Lower lobe of right lung (tissue), 2 donors: ENCODE measurements around the gene LRIG1. TPM values are rescaled to one million over a fixed set of nuclear protein-coding genes. Genes with fewer than 3 reads are reported as not detected.

Experiments
- ATAC-seq, 2 donors: fragments of 200-7000 bp; cut with Tn5 transposase; one replicate each; pipeline ENCODE4 v1.9.1; 2020 to 2022; ENCODE audit warnings: mild to moderate bottlenecking in 2 of 2, moderate library complexity in 2 of 2
- DNase-seq: peaks from one replicate; pipeline ENCODE4 v3.0.0-alpha.2; 2020
- H3K27ac ChIP-seq: fragments of 200-600 bp; one replicate; pipeline ENCODE4 v1.8.0; 2022
- H3K27me3 ChIP-seq: fragments of 200-600 bp; one replicate; pipeline ENCODE4 v1.8.0; 2022; ENCODE audit warnings: low read depth
- H3K36me3 ChIP-seq: fragments of 200-600 bp; one replicate; pipeline ENCODE4 v1.8.0; 2022; ENCODE audit warnings: mild to moderate bottlenecking
- H3K4me1 ChIP-seq: fragments of 200-600 bp; one replicate; pipeline ENCODE4 v1.8.0; 2022
- H3K4me3 ChIP-seq: fragments of 200-600 bp; one replicate; pipeline ENCODE4 v1.8.0; 2022; ENCODE audit warnings: mild to moderate bottlenecking
- H3K9me3 ChIP-seq: fragments of 200-600 bp; one replicate; pipeline ENCODE4 v1.8.0; 2022
- CTCF ChIP-seq: fragments of 200-600 bp; IDR thresholded peaks from one replicate; pipeline ENCODE4 v1.8.0; 2022; ENCODE audit warnings: antibody characterized with exemption, mild to moderate bottlenecking
- intact Hi-C: fragments of 100-400 bp; cut with DNase I; formaldehyde crosslinking; loops from one replicate; pipeline ENCODE4 v1.11.0; 2022
- total RNA-seq: library from RNA; stranded (reverse); fragmentation: NEBNext Ultra II Directional; extraction: Animal tissue kit (Norgen Biotek cat#: 25700); gene quantifications from one replicate; pipeline ENCODE4 v1.2.1, GENCODE V29; 2021
- donor health status: DM: no; HTN: yes; CAD: no; lungs with severe emphysema.

The LRIG1 gene
- total RNA-seq, 1 donor from 2014 or later = 54.2 TPM

- ATAC-seq = no peak
- Histone ChIP-seq H3K4me1 (no peaks in the 10 kb centered on the region), H3K27me3 (no peaks in the 10 kb centered on the region), H3K36me3 (peaks cover 85% of the 10 kb centered on the region), H3K9me3 (no peaks in the 10 kb centered on the region), H3K4me3 (no peak overlapping the region), H3K27ac (no peak overlapping the region)
- no peak for TF ChIP-seq CTCF
- intact Hi-C loops = no loop called here
- DNase-seq = no peak
Observed at GRCh38 chr3:66395635-66396034, 105.2 kb downstream of the LRIG1 start.

- Histone ChIP-seq H3K27ac (no peak overlapping the region), H3K9me3 (no peaks in the 10 kb centered on the region), H3K4me1 (no peaks in the 10 kb centered on the region), H3K36me3 (peaks cover 79% of the 10 kb centered on the region), H3K27me3 (no peaks in the 10 kb centered on the region), H3K4me3 (no peak overlapping the region)
- ATAC-seq = no peak
- intact Hi-C loops = no loop called here
- no peak for DNase-seq
- TF ChIP-seq CTCF = no peak
Observed at GRCh38 chr3:66394753-66395249, 106.0 kb downstream of the LRIG1 start.

- no peak overlapping the region for H3K27ac ChIP-seq
- TF ChIP-seq CTCF = no peak
- H3K27me3 ChIP-seq = no peaks in the 10 kb centered on the region
- no peaks in the 10 kb centered on the region for H3K9me3 ChIP-seq
- no peak overlapping the region for H3K4me3 ChIP-seq
- peaks cover 73% of the 10 kb centered on the region for H3K36me3 ChIP-seq
- ATAC-seq = no peak
- DNase-seq = no peak
- intact Hi-C loops = no loop called here
- no peaks in the 10 kb centered on the region for H3K4me1 ChIP-seq
Observed at GRCh38 chr3:66394019-66394752, 106.6 kb downstream of the LRIG1 start.

GRCh38 chr3:66393333-66394005 is 107.4 kb downstream of the LRIG1 start:
- H3K4me3 ChIP-seq = no peak overlapping the region
- H3K36me3 ChIP-seq = peaks cover 66% of the 10 kb centered on the region
- TF ChIP-seq CTCF = no peak
- intact Hi-C loops = no loop called here
- no peaks in the 10 kb centered on the region for H3K9me3 ChIP-seq
- H3K27ac ChIP-seq = no peak overlapping the region
- no peaks in the 10 kb centered on the region for H3K27me3 ChIP-seq
- no peak for DNase-seq
- H3K4me1 ChIP-seq = no peaks in the 10 kb centered on the region
- ATAC-seq = no peak

- intact Hi-C loops = no loop called here
- ATAC-seq (no peak), DNase-seq (no peak)
- no peak for TF ChIP-seq CTCF
- H3K4me3 ChIP-seq = no peak overlapping the region
- H3K36me3 ChIP-seq = peaks cover 61% of the 10 kb centered on the region
- H3K4me1 ChIP-seq = no peaks in the 10 kb centered on the region
- no peaks in the 10 kb centered on the region for H3K9me3 ChIP-seq
- no peak overlapping the region for H3K27ac ChIP-seq
- H3K27me3 ChIP-seq = no peaks in the 10 kb centered on the region
Observed at GRCh38 chr3:66392966-66393332, 107.9 kb downstream of the LRIG1 start.
